ENCODE results near the gene MORF4L1. TPM values are rescaled to one million over a fixed set of nuclear protein-coding genes. Genes with fewer than 3 reads are reported as not detected.
A peak's percentile ranks its signal among the peaks of the same experiment; 100 is the strongest.

The MORF4L1 gene
- total RNA-seq, 2 experiments from 2014 or later: 463 to 496 TPM

GRCh38 chr15:78923015-78923414 lies 50.3 kb downstream of the MORF4L1 start:
- Histone ChIP-seq H3K27ac (ENCODE audit: low read depth in 1 of 2, low read length in 2 of 2) (no peak overlapping the region), H3K27me3 (ENCODE audit: control insufficient read depth in 1 of 2, insufficient read depth in 2 of 2, low read length in 2 of 2) (no peaks in the 10 kb centered on the region), H3K4me3 (ENCODE audit: low read length) (no peak overlapping the region), H3K36me3 (ENCODE audit: insufficient read depth, low read length) (peaks cover 64% of the 10 kb centered on the region), H3K9me3 (ENCODE audit: control insufficient read depth in 1 of 2, insufficient read depth in 1 of 2, low read length in 2 of 2) (no peaks in the 10 kb centered on the region), H3K4me1 (ENCODE audit: insufficient read depth, low read length) (no peaks in the 10 kb centered on the region)
- Mint-ChIP-seq H3K27me3 (no peaks in the 10 kb centered on the region), H3K27ac (no peak overlapping the region), H3K36me3 (ENCODE audit: low read depth) (peaks cover 47% of the 10 kb centered on the region), H3K9me3 (no peaks in the 10 kb centered on the region), H3K4me1 (ENCODE audit: low read depth) (no peaks in the 10 kb centered on the region), H3K4me3 (no peak overlapping the region)
- ATAC-seq (ENCODE audit: poor library complexity) (no peak), DNase-seq (no peak)
- TF ChIP-seq CTCF (IDR thresholded peaks at IDR 0.05): no peak
- ChIA-PET POLR2A (no interaction called here), CTCF (no interaction called here)
- intact Hi-C loops (cut with DNase I, micrococcal nuclease): no loop called here

GRCh38 chr15:78923480-78924360 lies 51.0 kb downstream of the MORF4L1 start:
- Histone ChIP-seq H3K4me3 (ENCODE audit: low read length) (no peak overlapping the region), H3K36me3 (ENCODE audit: insufficient read depth, low read length) (peaks cover 58% of the 10 kb centered on the region), H3K9me3 (ENCODE audit: control insufficient read depth in 1 of 2, insufficient read depth in 1 of 2, low read length in 2 of 2) (no peaks in the 10 kb centered on the region), H3K27me3 (ENCODE audit: control insufficient read depth in 1 of 2, insufficient read depth in 2 of 2, low read length in 2 of 2) (no peaks in the 10 kb centered on the region), H3K27ac (ENCODE audit: low read depth in 1 of 2, low read length in 2 of 2) (no peak overlapping the region), H3K4me1 (ENCODE audit: insufficient read depth, low read length) (no peaks in the 10 kb centered on the region)
- ChIA-PET POLR2A (no interaction called here), CTCF (no interaction called here)
- no peaks in the 10 kb centered on the region for H3K4me1 Mint-ChIP-seq (ENCODE audit: low read depth)
- intact Hi-C loops (cut with DNase I, micrococcal nuclease): no loop called here
- no peak overlapping the region for H3K27ac Mint-ChIP-seq
- H3K27me3 Mint-ChIP-seq: no peaks in the 10 kb centered on the region
- TF ChIP-seq CTCF (IDR thresholded peaks at IDR 0.05): no peak
- H3K4me3 Mint-ChIP-seq: no peak overlapping the region
- DNase-seq (no peak), ATAC-seq (ENCODE audit: poor library complexity) (no peak)
- peaks cover 42% of the 10 kb centered on the region for H3K36me3 Mint-ChIP-seq (ENCODE audit: low read depth)
- no peaks in the 10 kb centered on the region for H3K9me3 Mint-ChIP-seq

- intact Hi-C loops (cut with DNase I, micrococcal nuclease): no loop called here
- peak overlapping the region; percentile 8 for H3K27ac Mint-ChIP-seq
- CTCF ChIA-PET: no interaction called here
Measured at GRCh38 chr15:78925076-78925624, 52.5 kb downstream of the MORF4L1 start.

More at GRCh38 chr15:78925076-78925624, 52.5 kb downstream of the MORF4L1 start:
- ATAC-seq (ENCODE audit: poor library complexity): no peak
- no peaks in the 10 kb centered on the region for H3K27me3 Mint-ChIP-seq
- H3K27ac ChIP-seq (ENCODE audit: low read depth in 1 of 2, low read length in 2 of 2): no peak overlapping the region
- H3K4me3 ChIP-seq (ENCODE audit: low read length): no peak overlapping the region
- no peaks in the 10 kb centered on the region for H3K27me3 ChIP-seq (ENCODE audit: control insufficient read depth in 1 of 2, insufficient read depth in 2 of 2, low read length in 2 of 2)
- no peak overlapping the region for H3K4me3 Mint-ChIP-seq
- H3K36me3 ChIP-seq (ENCODE audit: insufficient read depth, low read length): peaks cover 51% of the 10 kb centered on the region
- POLR2A ChIA-PET: no interaction called here
- H3K9me3 Mint-ChIP-seq: no peaks in the 10 kb centered on the region
- H3K9me3 ChIP-seq (ENCODE audit: control insufficient read depth in 1 of 2, insufficient read depth in 1 of 2, low read length in 2 of 2): no peaks in the 10 kb centered on the region
- H3K4me1 Mint-ChIP-seq (ENCODE audit: low read depth): no peaks in the 10 kb centered on the region
- DNase-seq: no peak
- TF ChIP-seq CTCF (IDR thresholded peaks at IDR 0.05): no peak
- H3K4me1 ChIP-seq (ENCODE audit: insufficient read depth, low read length): no peaks in the 10 kb centered on the region
- H3K36me3 Mint-ChIP-seq (ENCODE audit: low read depth): peaks cover 36% of the 10 kb centered on the region
